Loucy (cell line): ENCODE data around the gene MTA1.

Experiments
- H2AFZ ChIP-seq: fragments of 200-600 bp; sonication (generic); 2 replicates; pipeline ENCODE4 v1.6.0; 2016; ENCODE audit warnings: antibody characterized with exemption, mild to moderate bottlenecking, low read length, moderate library complexity
- H3F3A ChIP-seq: fragments of 200-600 bp; 2 replicates; pipeline ENCODE4 v1.6.0; 2016; ENCODE audit warnings: antibody characterized with exemption, low read depth, mild to moderate bottlenecking
- H3K27me3 ChIP-seq: fragments of 200-600 bp; sonication (generic); 2 replicates; pipeline ENCODE4 v1.6.1; 2014; ENCODE audit warnings: low read length, mild to moderate bottlenecking; ENCODE audit not compliant: insufficient read depth, poor library complexity, severe bottlenecking
- H3K36me3 ChIP-seq: fragments of 200-600 bp; sonication (generic); 2 replicates; pipeline ENCODE4 v1.6.1; 2016; ENCODE audit warnings: low read length; ENCODE audit not compliant: insufficient read depth
- H3K4me1 ChIP-seq: fragments of 200-600 bp; sonication (generic); 2 replicates; pipeline ENCODE4 v1.5.1; 2014; ENCODE audit warnings: low read length, mild to moderate bottlenecking; ENCODE audit not compliant: insufficient read depth, poor library complexity, severe bottlenecking
- H3K4me2 ChIP-seq: fragments of 200-600 bp; sonication (generic); 2 replicates; pipeline ENCODE4 v1.6.0; 2014; ENCODE audit warnings: antibody characterized with exemption, low read length, low read depth, mild to moderate bottlenecking; ENCODE audit not compliant: poor library complexity, severe bottlenecking
- H3K4me3 ChIP-seq: fragments of 200-600 bp; sonication (generic); 2 replicates; pipeline ENCODE4 v1.5.1; 2014; ENCODE audit warnings: low read length, mild to moderate bottlenecking, mixed read lengths; ENCODE audit not compliant: poor library complexity, severe bottlenecking
- H3K79me2 ChIP-seq: fragments of 200-600 bp; sonication (generic); 2 replicates; pipeline ENCODE4 v1.6.1; 2014; ENCODE audit warnings: low read length; ENCODE audit not compliant: insufficient read depth
- H3K9ac ChIP-seq: fragments of 200-600 bp; sonication (generic); 2 replicates; pipeline ENCODE4 v1.6.0; 2014; ENCODE audit warnings: mild to moderate bottlenecking, low read depth, low read length, moderate library complexity; ENCODE audit not compliant: poor library complexity, severe bottlenecking
- H3K9me2 ChIP-seq: fragments of 200-600 bp; sonication (generic); replicated peaks from 2 replicates; pipeline ENCODE4 v1.6.1; 2016; ENCODE audit warnings: low read depth, low read length, mixed read lengths
- H3K9me3 ChIP-seq: fragments of 200-600 bp; sonication (generic); 2 replicates; pipeline ENCODE4 v1.6.1; 2014; ENCODE audit warnings: mild to moderate bottlenecking, antibody characterized with exemption, low read length, low read depth; ENCODE audit not compliant: insufficient read depth
- H4K20me1 ChIP-seq: fragments of 200-600 bp; sonication (generic); 2 replicates; pipeline ENCODE4 v1.6.0; 2014; ENCODE audit warnings: antibody characterized with exemption, low read length, mild to moderate bottlenecking; ENCODE audit not compliant: insufficient read depth, poor library complexity, severe bottlenecking
- EZH2phosphoT487 ChIP-seq: fragments of 200-600 bp; IDR thresholded peaks from 2 replicates; pipeline ENCODE4 v1.6.1; 2018; ENCODE audit warnings: antibody characterized with exemption, mild to moderate bottlenecking, moderate library complexity, borderline replicate concordance
- TF ChIP-seq, protein P1 (sequence below): fragments of 200-600 bp; sonication (generic); conservative IDR thresholded peaks from 2 replicates; pipeline ENCODE4 v1.5.1; 2014; ENCODE audit warnings: mild to moderate bottlenecking, antibody characterized with exemption, low read length

Gene MTA1

DNA sequence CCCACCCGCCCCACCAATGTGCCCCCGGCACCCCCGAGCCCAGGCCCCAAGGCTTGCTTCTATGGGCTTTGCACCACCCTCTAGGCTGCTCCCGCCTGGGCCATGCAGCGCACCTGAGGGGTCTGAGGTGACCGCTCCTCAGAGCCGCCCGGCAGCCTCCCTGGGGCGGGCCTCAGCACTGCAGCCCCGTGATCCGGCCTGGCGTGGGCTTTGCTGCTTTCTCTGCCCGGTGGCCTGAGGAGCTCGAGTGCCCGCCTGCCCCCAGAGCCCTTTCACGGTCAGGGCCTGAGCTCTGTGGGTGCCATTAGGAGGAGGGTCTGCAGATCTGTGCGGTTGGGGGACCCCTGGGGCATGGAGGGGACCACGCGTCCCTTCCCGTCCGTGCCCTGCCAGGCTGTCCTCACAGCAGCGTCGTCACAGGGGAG, 6.2 kb downstream of the MTA1 start:
- H3K4me2 ChIP-seq, result no peak overlapping the region
- no peaks in the 10 kb centered on the region for H3K9me3 ChIP-seq
- H3K4me3 ChIP-seq, result no peak overlapping the region
- H4K20me1 ChIP-seq, result peaks cover 84% of the 10 kb centered on the region
- H3K79me2 ChIP-seq, result peaks cover 95% of the 10 kb centered on the region
- no peak for TF ChIP-seq EZH2phosphoT487
- TF ChIP-seq, protein P1, sequence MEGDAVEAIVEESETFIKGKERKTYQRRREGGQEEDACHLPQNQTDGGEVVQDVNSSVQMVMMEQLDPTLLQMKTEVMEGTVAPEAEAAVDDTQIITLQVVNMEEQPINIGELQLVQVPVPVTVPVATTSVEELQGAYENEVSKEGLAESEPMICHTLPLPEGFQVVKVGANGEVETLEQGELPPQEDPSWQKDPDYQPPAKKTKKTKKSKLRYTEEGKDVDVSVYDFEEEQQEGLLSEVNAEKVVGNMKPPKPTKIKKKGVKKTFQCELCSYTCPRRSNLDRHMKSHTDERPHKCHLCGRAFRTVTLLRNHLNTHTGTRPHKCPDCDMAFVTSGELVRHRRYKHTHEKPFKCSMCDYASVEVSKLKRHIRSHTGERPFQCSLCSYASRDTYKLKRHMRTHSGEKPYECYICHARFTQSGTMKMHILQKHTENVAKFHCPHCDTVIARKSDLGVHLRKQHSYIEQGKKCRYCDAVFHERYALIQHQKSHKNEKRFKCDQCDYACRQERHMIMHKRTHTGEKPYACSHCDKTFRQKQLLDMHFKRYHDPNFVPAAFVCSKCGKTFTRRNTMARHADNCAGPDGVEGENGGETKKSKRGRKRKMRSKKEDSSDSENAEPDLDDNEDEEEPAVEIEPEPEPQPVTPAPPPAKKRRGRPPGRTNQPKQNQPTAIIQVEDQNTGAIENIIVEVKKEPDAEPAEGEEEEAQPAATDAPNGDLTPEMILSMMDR, result no peak
- H2AFZ ChIP-seq, result no peak overlapping the region
- H3K9ac ChIP-seq, result no peak overlapping the region
- H3K9me2 ChIP-seq, result no peaks in the 10 kb centered on the region
- peaks cover 25% of the 10 kb centered on the region for H3K4me1 ChIP-seq
- peaks cover 11% of the 10 kb centered on the region; the same call in 1 of the 2 replicates for H3K36me3 ChIP-seq
- no peaks in the 10 kb centered on the region for H3K27me3 ChIP-seq
- H3F3A ChIP-seq, result no peaks in the 10 kb centered on the region

DNA sequence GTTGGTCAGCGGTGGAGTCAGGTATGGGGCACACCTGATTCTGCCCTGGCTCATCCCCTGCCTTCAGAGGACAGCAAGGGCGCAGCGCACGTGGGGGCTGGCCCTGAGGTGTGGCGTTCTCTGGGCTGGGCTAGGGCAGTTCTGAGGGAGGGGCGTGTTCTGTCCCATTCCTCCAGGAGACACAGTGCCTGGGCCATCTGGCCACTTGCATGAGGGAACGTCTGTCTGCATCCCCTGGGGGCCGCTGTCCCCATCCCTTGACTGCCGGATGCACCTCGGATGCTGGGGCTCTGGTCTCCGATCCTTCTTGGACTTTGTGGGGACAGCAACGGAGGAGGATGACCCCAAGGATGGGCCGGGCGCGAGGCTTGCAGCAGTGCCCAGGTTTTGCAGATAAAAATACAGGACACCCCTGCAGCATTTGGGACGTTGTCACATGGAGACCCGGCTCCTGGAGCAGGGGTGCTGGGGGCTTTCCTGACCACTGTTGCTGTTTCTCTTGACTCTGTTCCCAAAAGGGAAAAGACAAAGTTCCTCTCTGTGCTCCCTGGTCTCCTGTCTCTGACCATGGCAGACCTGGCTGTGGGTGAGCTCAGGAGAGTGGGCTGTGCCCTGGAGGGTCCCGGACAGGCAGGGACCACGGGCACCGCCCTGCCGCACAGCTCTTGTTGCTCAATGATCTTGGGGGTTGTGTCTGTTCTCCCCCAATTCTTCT, 6.9 kb downstream of the MTA1 start:
- Histone ChIP-seq H3K79me2 (peaks cover 95% of the 10 kb centered on the region), H3K27me3 (no peaks in the 10 kb centered on the region), H3K9ac (no peak overlapping the region), H3F3A (no peaks in the 10 kb centered on the region), H3K9me3 (no peaks in the 10 kb centered on the region), H3K4me2 (no peak overlapping the region), H3K4me3 (no peak overlapping the region), H3K4me1 (peaks cover 20% of the 10 kb centered on the region), H3K9me2 (no peaks in the 10 kb centered on the region), H4K20me1 (peaks cover 77% of the 10 kb centered on the region), H3K36me3 (peaks cover 18% of the 10 kb centered on the region; the same call in 1 of the 2 replicates), H2AFZ (no peak overlapping the region)
- TF ChIP-seq, protein P1, result no peak
- TF ChIP-seq EZH2phosphoT487, result no peak

DNA sequence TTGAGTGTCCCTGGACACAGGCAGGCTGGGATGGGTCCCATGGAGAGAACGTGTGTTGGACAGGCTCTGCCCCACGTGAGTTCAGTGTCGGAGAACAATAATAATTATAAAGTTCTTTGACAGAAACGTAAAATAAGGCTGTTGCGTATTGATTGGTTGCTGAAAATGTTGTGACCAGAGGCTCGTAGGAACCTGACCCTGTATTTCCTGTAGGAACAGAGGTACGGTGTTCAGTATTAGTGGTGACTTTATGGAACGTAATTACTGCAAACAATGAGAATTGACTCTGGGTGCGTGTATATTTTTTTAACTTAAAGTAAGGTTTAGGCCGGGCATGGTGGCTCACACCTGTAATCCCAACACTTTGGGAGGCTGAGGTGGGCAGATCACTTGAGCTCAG, 7.8 kb downstream of the MTA1 start:
- Histone ChIP-seq H3K9me2 (no peaks in the 10 kb centered on the region), H2AFZ (no peak overlapping the region), H3K4me3 (no peak overlapping the region), H3K9me3 (no peaks in the 10 kb centered on the region), H3K27me3 (no peaks in the 10 kb centered on the region), H3K9ac (no peak overlapping the region), H3K4me1 (peaks cover 12% of the 10 kb centered on the region), H3K4me2 (no peak overlapping the region), H3K79me2 (peaks cover 92% of the 10 kb centered on the region), H3F3A (no peaks in the 10 kb centered on the region), H3K36me3 (peaks cover 19% of the 10 kb centered on the region; the same call in 1 of the 2 replicates), H4K20me1 (peaks cover 70% of the 10 kb centered on the region)
- no peak for TF ChIP-seq EZH2phosphoT487
- TF ChIP-seq, protein P1, result no peak
